HepG2 (cell line): ENCODE data around the gene XCR1. TPM values are rescaled to one million over a fixed set of nuclear protein-coding genes. Genes with fewer than 3 reads are reported as not detected.

Experiments
- ATAC-seq: fragments of 200-7000 bp; cut with Tn5 transposase; 3 replicates; pipeline ENCODE4 v1.9.1; 2020; ENCODE audit warnings: mild to moderate bottlenecking, moderate library complexity
- BruUV-seq: library from RNA; stranded (reverse); fragments of 400-500 nt; replicated peaks from 2 replicates; lab custom pipeline; 2021; lab: Mats Ljungman, UMichigan
- CTCF ChIA-PET: fragments of 300-600 bp; formaldehyde crosslinking; extraction: SDS; loops from one replicate; lab custom pipeline; 2021; ENCODE audit warnings: low total read pairs, inconsistent platforms, low intra/inter-chr PET ratio; lab: Yijun Ruan, JAX
- POLR2A ChIA-PET: fragments of 350-600 bp; sonication (Branson Sonifier 250); formaldehyde crosslinking; loops from one replicate; lab custom pipeline; 2020; ENCODE audit warnings: antibody characterized with exemption, inconsistent platforms; lab: Yijun Ruan, JAX
- DNase-seq: peaks from one replicate; pipeline ENCODE4 v3.0.0-alpha.2; 2015; ENCODE audit warnings: low spot score
- FAIRE-seq: peaks from 3 replicates; lab custom pipeline; 2011; peaks lifted over from hg19 to GRCh38; lab: Jason Lieb, UNC
- H2AFZ ChIP-seq: one replicate; pipeline ENCODE4 v1.6.1; 2011; ENCODE audit warnings: low read length, inconsistent platforms
- H3K27ac ChIP-seq: fragments of 300-600 bp; 3 replicates; pipeline ENCODE4 v1.8.0; 2011; ENCODE audit warnings: mixed run types, mild to moderate bottlenecking, mixed read lengths, low read length, inconsistent platforms; ENCODE audit not compliant: insufficient read depth; ENCODE audit errors: extremely low read length
- H3K27me3 ChIP-seq, 2 experiments: fragments of 200-600 bp in 1 of 2; 2 replicates in 1 of 2; 3 replicates in 1 of 2; pipeline versions ENCODE4 v1.6.0 to v1.8.0; 2011; ENCODE audit warnings: low read length in 2 of 2, mild to moderate bottlenecking in 2 of 2, moderate library complexity in 2 of 2, inconsistent platforms in 1 of 2; ENCODE audit not compliant: insufficient read depth in 2 of 2, control insufficient read depth in 1 of 2
- H3K36me3 ChIP-seq, 2 experiments: fragments of 200-600 bp in 1 of 2; replicated peaks in 1 of 2; 2 replicates in 1 of 2; 3 replicates in 1 of 2; pipeline versions ENCODE4 v1.5.1 to v1.8.0; 2011; ENCODE audit warnings: low read length in 2 of 2, inconsistent platforms in 1 of 2; ENCODE audit not compliant: insufficient read depth in 2 of 2, control insufficient read depth in 1 of 2
- H3K4me1 ChIP-seq: 2 replicates; pipeline ENCODE4 v1.5.1; 2012; ENCODE audit warnings: low read length, inconsistent platforms; ENCODE audit not compliant: insufficient read depth
- H3K4me2 ChIP-seq: 2 replicates; pipeline ENCODE4 v1.6.0; 2011; ENCODE audit warnings: low read depth, low read length, inconsistent platforms
- H3K4me3 ChIP-seq, 3 experiments: fragments of 200-600 bp in 1 of 3; sonication (generic), shearing (Covaris generic) in 1 of 3; replicated peaks in 1 of 3; 2 replicates each; pipeline ENCODE4 v1.5.1; 2011 to 2016; ENCODE audit warnings: low read length in 3 of 3, inconsistent platforms in 2 of 3, low read depth in 2 of 3, mild to moderate bottlenecking in 2 of 3, control low read depth in 1 of 3, mixed read lengths in 1 of 3; ENCODE audit not compliant: insufficient read depth in 1 of 3
- H3K79me2 ChIP-seq: one replicate; pipeline ENCODE4 v1.6.1; 2011; ENCODE audit warnings: low read length, inconsistent platforms; ENCODE audit not compliant: insufficient read depth
- H3K9ac ChIP-seq: 2 replicates; pipeline ENCODE4 v1.6.0; 2011; ENCODE audit warnings: mild to moderate bottlenecking, low read depth, low read length, inconsistent platforms; ENCODE audit not compliant: insufficient read depth
- H3K9me3 ChIP-seq: 2 replicates; pipeline ENCODE4 v1.5.1; 2012; ENCODE audit warnings: mild to moderate bottlenecking, low read length
- H4K20me1 ChIP-seq: 2 replicates; pipeline ENCODE4 v1.6.0; 2011; ENCODE audit warnings: inconsistent platforms, mild to moderate bottlenecking, low read length, moderate library complexity; ENCODE audit not compliant: insufficient read depth
- CENPT ChIP-seq: sonication (generic); formaldehyde crosslinking; IDR thresholded peaks from 2 replicates; pipeline ENCODE4 v1.8.0; 2022; ENCODE audit warnings: low read depth, mild to moderate bottlenecking, moderate library complexity, missing genetic modification reagents
- TARDBP ChIP-seq: sonication (generic); formaldehyde crosslinking; IDR thresholded peaks from 2 replicates; pipeline ENCODE4 v1.8.0; 2022; ENCODE audit warnings: mild to moderate bottlenecking, missing genetic modification reagents
- ZBTB25 ChIP-seq: IDR thresholded peaks from 2 replicates; pipeline ENCODE4 v1.6.1; 2018; ENCODE audit warnings: missing genetic modification reagents
- ZGPAT ChIP-seq: IDR thresholded peaks from 2 replicates; pipeline ENCODE4 v1.6.1; 2016; ENCODE audit warnings: mild to moderate bottlenecking
- ZNF407 ChIP-seq: sonication (generic); formaldehyde crosslinking; IDR thresholded peaks from one replicate; pipeline ENCODE4 v1.5.1; 2020; ENCODE audit warnings: mild to moderate bottlenecking, missing genetic modification reagents; ENCODE audit errors: not compliant biosample characterization
- WGBS: methylation state at CpG from one replicate; pipeline ENCODE4 v1.1.6; 2017; ENCODE audit warnings: low lambda C conversion rate; 5-methylcytosine and 5-hydroxymethylcytosine counted together
- in situ Hi-C: cut with HindIII; loops from 2 replicates; pipeline ENCODE4 v1.10.0; 2017; ENCODE audit warnings: low pct_unique_long_range_greater_than_20kb; ENCODE audit not compliant: extremely low pct_ligation_motif_present
- intact Hi-C: fragments of 100-400 bp; cut with micrococcal nuclease; formaldehyde crosslinking; loops from one replicate; pipeline ENCODE4 v1.10.0; 2022; ENCODE audit not compliant: unreplicated experiment
- polyA plus RNA-seq, 8 experiments: library from polyadenylated mRNA; depleted of rRNA in 3 of 8; stranded (reverse) in 7 of 8; unstranded in 1 of 8; fragments of >200 nt; fragmentation: Illumina TruSeq in 4 of 8; extraction: Trizol in 4 of 8; gene quantifications; 2 replicates each; pipeline versions ENCODE4 v1.2.1 to v1.2.3, GENCODE V29; 2011 to 2016; ENCODE audit warnings: low read depth in 4 of 8, missing spikeins in 1 of 8, mixed read lengths in 1 of 8; ENCODE audit not compliant: insufficient read depth in 1 of 8
- total RNA-seq, 5 experiments: library from RNA; depleted of rRNA; stranded (reverse); fragments of >200 nt; fragmentation: Illumina TruSeq; extraction: Trizol; gene quantifications; 2 replicates each; pipeline ENCODE4 v1.2.3, GENCODE V29; 2016; ENCODE audit warnings: low read depth in 1 of 5
- TF ChIP-seq, protein P1 (sequence below): sonication (generic); IDR thresholded peaks from 2 replicates; pipeline ENCODE4 v1.6.1; 2016; ENCODE audit warnings: low read depth, borderline replicate concordance
- TF ChIP-seq, protein P2 (sequence below): sonication (generic); formaldehyde crosslinking; IDR thresholded peaks from 2 replicates; pipeline ENCODE4 v1.4.0; 2020; ENCODE audit warnings: missing genetic modification reagents
- TF ChIP-seq, protein P3 (sequence below): sonication (generic); formaldehyde crosslinking; IDR thresholded peaks from 2 replicates; pipeline ENCODE4 v1.4.0; 2020; ENCODE audit warnings: missing genetic modification reagents, low read depth, mild to moderate bottlenecking, borderline replicate concordance

XCR1 gene
- total and polyA plus RNA-seq, 2 of the 13 experiments (the other 11 are each of a cell fraction or from before 2014, with no cell fraction given), result not detected

DNA sequence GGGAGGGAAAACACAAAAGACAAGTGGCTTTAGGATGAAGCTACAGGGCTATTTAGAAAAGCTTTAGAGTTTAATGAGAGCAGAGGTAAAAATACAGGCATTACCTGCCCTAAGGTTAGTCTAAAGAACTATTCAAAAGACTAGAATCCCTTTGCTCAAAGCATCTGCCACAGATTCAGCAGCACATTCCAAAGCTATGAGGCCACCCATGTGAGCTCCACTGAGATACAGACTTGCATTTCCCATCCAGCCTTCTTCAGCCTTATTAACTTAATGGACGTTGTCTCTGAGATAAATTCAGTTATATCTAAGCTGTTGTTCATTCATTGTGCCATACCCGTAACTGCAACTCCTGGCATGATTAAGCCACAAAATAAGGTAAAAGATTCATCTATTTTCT is 58.6 kb downstream of the XCR1 start (continued):
- TF ChIP-seq ZGPAT (CRISPR knock-in tag), result no peak
- TF ChIP-seq ZBTB25 (CRISPR knock-in tag), result no peak
- no peak for TF ChIP-seq CENPT (CRISPR knock-in tag)
- TF ChIP-seq, protein P1, sequence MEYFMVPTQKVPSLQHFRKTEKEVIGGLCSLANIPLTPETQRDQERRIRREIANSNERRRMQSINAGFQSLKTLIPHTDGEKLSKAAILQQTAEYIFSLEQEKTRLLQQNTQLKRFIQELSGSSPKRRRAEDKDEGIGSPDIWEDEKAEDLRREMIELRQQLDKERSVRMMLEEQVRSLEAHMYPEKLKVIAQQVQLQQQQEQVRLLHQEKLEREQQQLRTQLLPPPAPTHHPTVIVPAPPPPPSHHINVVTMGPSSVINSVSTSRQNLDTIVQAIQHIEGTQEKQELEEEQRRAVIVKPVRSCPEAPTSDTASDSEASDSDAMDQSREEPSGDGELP, result no peak
- TF ChIP-seq, protein P2, sequence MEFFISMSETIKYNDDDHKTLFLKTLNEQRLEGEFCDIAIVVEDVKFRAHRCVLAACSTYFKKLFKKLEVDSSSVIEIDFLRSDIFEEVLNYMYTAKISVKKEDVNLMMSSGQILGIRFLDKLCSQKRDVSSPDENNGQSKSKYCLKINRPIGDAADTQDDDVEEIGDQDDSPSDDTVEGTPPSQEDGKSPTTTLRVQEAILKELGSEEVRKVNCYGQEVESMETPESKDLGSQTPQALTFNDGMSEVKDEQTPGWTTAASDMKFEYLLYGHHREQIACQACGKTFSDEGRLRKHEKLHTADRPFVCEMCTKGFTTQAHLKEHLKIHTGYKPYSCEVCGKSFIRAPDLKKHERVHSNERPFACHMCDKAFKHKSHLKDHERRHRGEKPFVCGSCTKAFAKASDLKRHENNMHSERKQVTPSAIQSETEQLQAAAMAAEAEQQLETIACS (CRISPR knock-in tag), result no peak
- TF ChIP-seq TARDBP (CRISPR knock-in tag), result no peak

DNA sequence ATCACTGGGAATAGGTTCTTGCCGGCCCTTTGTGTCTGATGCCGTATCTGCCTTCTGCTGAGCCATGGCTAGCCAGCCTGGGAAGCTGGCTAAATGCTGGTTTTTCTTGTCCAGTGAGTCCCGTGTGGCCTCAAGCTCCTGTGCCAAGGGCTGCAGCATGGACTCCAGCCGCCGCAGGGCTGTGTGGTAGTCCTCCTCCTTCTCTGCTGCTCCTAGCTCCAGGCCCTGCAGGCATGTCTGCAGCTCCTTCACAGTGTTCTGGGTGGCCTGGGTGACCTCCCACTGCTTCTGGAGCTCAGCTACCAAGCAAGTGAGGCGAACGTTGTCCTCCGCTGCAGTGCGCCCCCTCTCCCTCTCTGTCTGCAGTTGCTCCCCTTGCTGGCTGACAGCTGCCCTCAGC is 59.1 kb downstream of the XCR1 start:
- FAIRE-seq, result no peak
- ChIA-PET POLR2A (no interaction called here), CTCF (no interaction called here)
- Histone ChIP-seq H3K9me3 (no peaks in the 10 kb centered on the region), H3K4me3 (no peak overlapping the region), H2AFZ (no peak overlapping the region), H3K4me1 (no peaks in the 10 kb centered on the region), H3K36me3 (peaks cover 35 to 72% of the 10 kb centered on the region in 2 experiments), H3K27me3 (no peaks in the 10 kb centered on the region), H3K4me2 (no peak overlapping the region), H3K9ac (no peak overlapping the region), H3K79me2 (no peaks in the 10 kb centered on the region), H4K20me1 (no peaks in the 10 kb centered on the region; the same call in 1 of the 2 replicates), H3K27ac (no peak overlapping the region)
- no peak for DNase-seq
- in situ Hi-C loops, result no loop called here
- intact Hi-C loops, result no loop called here
- WGBS, result 100% methylated on average over 6 of the region's 9 CpGs
- BruUV-seq, result no TSS peak
- no peak for ATAC-seq
- TF ChIP-seq, protein P3, sequence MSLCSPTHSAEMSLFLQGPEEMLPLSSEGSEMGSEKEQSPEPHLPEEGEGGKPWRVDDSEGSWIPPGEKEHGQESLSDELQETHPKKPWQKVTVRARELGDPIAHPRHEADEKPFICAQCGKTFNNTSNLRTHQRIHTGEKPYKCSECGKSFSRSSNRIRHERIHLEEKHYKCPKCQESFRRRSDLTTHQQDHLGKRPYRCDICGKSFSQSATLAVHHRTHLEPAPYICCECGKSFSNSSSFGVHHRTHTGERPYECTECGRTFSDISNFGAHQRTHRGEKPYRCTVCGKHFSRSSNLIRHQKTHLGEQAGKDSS (CRISPR knock-in tag), result no peak
- no peak for TF ChIP-seq ZNF407
